Heart left ventricle (tissue), 16 donors: ENCODE data around the gene DLX4. TPM values are rescaled to one million over a fixed set of nuclear protein-coding genes. Genes with fewer than 3 reads are reported as not detected.

ENCODE experiments used
- ATAC-seq, 4 donors: fragments of 200-7000 bp; cut with Tn5 transposase; one replicate each; pipeline ENCODE4 v1.9.1; 2020 to 2022; ENCODE audit warnings: moderate library complexity in 4 of 4, mild to moderate bottlenecking in 3 of 4, moderate number of reproducible peaks in 1 of 4
- DNase-seq, 5 donors: peaks; one replicate each; pipeline ENCODE4 v3.0.0-alpha.2; 2020
- H3K27ac ChIP-seq, 12 donors: fragments of 200-600 bp; sonication (generic) in 4 of 12; one replicate each; pipeline versions ENCODE4 v1.5.0 to v1.8.0; 2016 to 2022; ENCODE audit warnings: mild to moderate bottlenecking in 2 of 12
- H3K27me3 ChIP-seq, 9 donors: fragments of 200-600 bp; sonication (generic) in 2 of 9; one replicate each; pipeline versions ENCODE4 v1.5.1 to v1.8.0; 2016 to 2022; ENCODE audit warnings: mild to moderate bottlenecking in 3 of 9
- H3K36me3 ChIP-seq, 9 donors: fragments of 200-600 bp; sonication (generic) in 2 of 9; one replicate each; pipeline versions ENCODE4 v1.5.0 to v1.8.0; 2018 to 2022; ENCODE audit warnings: mild to moderate bottlenecking in 2 of 9
- H3K4me1 ChIP-seq, 12 donors: fragments of 200-600 bp; sonication (generic) in 4 of 12; one replicate each; pipeline versions ENCODE4 v1.5.0 to v1.8.0; 2016 to 2022; ENCODE audit warnings: mild to moderate bottlenecking in 3 of 12
- H3K4me3 ChIP-seq, 12 donors: fragments of 200-600 bp; sonication (generic) in 4 of 12; one replicate each; pipeline versions ENCODE4 v1.5.0 to v1.8.0; 2017 to 2022; ENCODE audit warnings: mild to moderate bottlenecking in 9 of 12, moderate library complexity in 4 of 12
- H3K9me3 ChIP-seq, 12 donors: fragments of 200-600 bp; sonication (generic) in 4 of 12; one replicate each; pipeline versions ENCODE4 v1.5.0 to v1.8.0; 2016 to 2022; ENCODE audit warnings: mild to moderate bottlenecking in 1 of 12
- CTCF ChIP-seq, 12 donors: fragments of 200-600 bp; sonication (generic) in 4 of 12; IDR thresholded peaks; one replicate each; pipeline versions ENCODE4 v1.5.0 to v1.8.0; 2018 to 2022; ENCODE audit warnings: antibody characterized with exemption in 12 of 12, mild to moderate bottlenecking in 5 of 12
- POLR2A ChIP-seq, 2 donors: fragments of 450-650 bp; IDR thresholded peaks; one replicate each; pipeline ENCODE4 v1.6.1; 2017; ENCODE audit warnings: antibody characterized with exemption in 2 of 2, mild to moderate bottlenecking in 2 of 2, moderate library complexity in 2 of 2
- WGBS, 4 donors: extraction: QIAGEN DNeasy Blood & Tissue Kit in 2 of 4; methylation state at CpG; one replicate each; pipeline versions ENCODE4 v1.1.5 to v1.1.7; 2013 to 2018; 5-methylcytosine and 5-hydroxymethylcytosine counted together
- intact Hi-C, 10 donors: fragments of 100-400 bp; cut with DNase I; formaldehyde crosslinking; loops; one replicate each; pipeline versions ENCODE4 v1.11.1 to v1.14.2; 2022
- polyA plus RNA-seq, 2 donors: library from polyadenylated mRNA; stranded (reverse); fragments of 200-250 nt; gene quantifications; one replicate each; pipeline ENCODE4 v1.2.3, GENCODE V29; 2013
- total RNA-seq, 9 donors: library from RNA; depleted of rRNA in 2 of 9; stranded (reverse); fragments of >200 nt in 2 of 9; fragmentation: NEBNext Ultra II Directional in 3 of 9; extraction: Animal tissue kit (Norgen Biotek cat#: 25700) in 3 of 9; gene quantifications; one replicate each; pipeline versions ENCODE4 v1.1.0 to v1.2.4, GENCODE V29; 2016 to 2023
- donor health status: ischemic (EF 13 %, LVEDD 7.1; RV severe dilation, severe dysfunction).
- donor health status: healthy with polysubstance abuse.
- donor health status: DM: no; HTN: yes; CAD: no.
- donor health status: DM: no; HTN: no; CAD: no.
- donor health status: ischemic (EF 25% LVEDD 6.9; RV normal size, moderate dysfunction).
- donor health status: ischemic (EF 25% LVEDD 5.7; RV mildly dilated, moderate dysfunction).
- donor health status: healthy.
- donor health status: DM: yes; HTN: yes; CAD: no.
- donor health status: ischemic (EF 35%, LVEDD 5.7; RV mildly dilated, moderate dysfunction).
- donor health status: nonischemic (EF 11% LVEDD 7.7; RV severe dilation, severe dysfunction).
- donor health status: DM: yes; HTN: yes; CAD: no.
- donor health status: PGD.
- donor health status: ischemic (EF 29% LVEDD 5.4; RV normal size, mild dysfunction).
- donor health status: nonischemic (EF 23%, LVEDD 6.1; RV moderate dilation, normal function).

Gene DLX4
- total and polyA plus RNA-seq, 11 donors = 0.03 to 0.19 TPM; not detected in 9

- intact Hi-C loops = no loop called here
- DNase-seq = peak; percentile 45 to 84 (median 61)
- Histone ChIP-seq H3K27ac (no peak overlapping the region), H3K36me3 (no peaks in the 10 kb centered on the region), H3K4me1 (peaks cover 2 to 56% (median 32%) of the 10 kb centered on the region in 12 donors), H3K27me3 (peaks cover 70 to 100% (median 95%) of the 10 kb centered on the region in 9 donors), H3K9me3 (no peaks in the 10 kb centered on the region), H3K4me3 (peak overlapping the region; percentile 26 to 63 (median 44))
- 1 to 3% (median 1%) methylated on average over 28 to 64 of the region's 64 CpGs for WGBS, 4 donors
- no peak for TF ChIP-seq POLR2A (IDR thresholded peaks at IDR 0.05)
- TF ChIP-seq CTCF (IDR thresholded peaks at IDR 0.05) = no peak
- ATAC-seq = peak; percentile 49 to 80 (median 72)
Measured at GRCh38 chr17:49968405-49969133, 421 bp upstream of the DLX4 start.

GRCh38 chr17:49969795-49970389, 902 bp downstream of the DLX4 start:
- DNase-seq = no peak
- Histone ChIP-seq H3K9me3 (no peaks in the 10 kb centered on the region), H3K27ac (no peak overlapping the region), H3K4me1 (peaks cover 2 to 42% (median 21%) of the 10 kb centered on the region in 12 donors), H3K27me3 (peaks cover 60 to 100% (median 91%) of the 10 kb centered on the region in 9 donors), H3K4me3 (no peak overlapping the region), H3K36me3 (no peaks in the 10 kb centered on the region)
- TF ChIP-seq POLR2A (IDR thresholded peaks at IDR 0.05) (no peak), CTCF (IDR thresholded peaks at IDR 0.05) (no peak)
- WGBS, 4 donors = 18 to 24% (median 20%) methylated on average over 14 to 18 of the region's 18 CpGs
- no peak for ATAC-seq
- intact Hi-C loops = no loop called here

- TF ChIP-seq POLR2A (IDR thresholded peaks at IDR 0.05) (no peak), CTCF (IDR thresholded peaks at IDR 0.05) (no peak)
- no peak for DNase-seq
- WGBS, 4 donors = 56 to 66% (median 63%) methylated on average over 3 of the region's 3 CpGs
- H3K4me1 ChIP-seq = peaks cover 2 to 38% (median 21%) of the 10 kb centered on the region in 12 donors
- no peak overlapping the region for H3K4me3 ChIP-seq
- no peaks in the 10 kb centered on the region for H3K9me3 ChIP-seq
- H3K36me3 ChIP-seq = no peaks in the 10 kb centered on the region
- no peak for ATAC-seq
- peaks cover 54 to 100% (median 89%) of the 10 kb centered on the region in 9 donors for H3K27me3 ChIP-seq
- H3K27ac ChIP-seq = no peak overlapping the region
- intact Hi-C loops = no loop called here
Measured at GRCh38 chr17:49970498-49970897, 1.5 kb downstream of the DLX4 start.

DNA sequence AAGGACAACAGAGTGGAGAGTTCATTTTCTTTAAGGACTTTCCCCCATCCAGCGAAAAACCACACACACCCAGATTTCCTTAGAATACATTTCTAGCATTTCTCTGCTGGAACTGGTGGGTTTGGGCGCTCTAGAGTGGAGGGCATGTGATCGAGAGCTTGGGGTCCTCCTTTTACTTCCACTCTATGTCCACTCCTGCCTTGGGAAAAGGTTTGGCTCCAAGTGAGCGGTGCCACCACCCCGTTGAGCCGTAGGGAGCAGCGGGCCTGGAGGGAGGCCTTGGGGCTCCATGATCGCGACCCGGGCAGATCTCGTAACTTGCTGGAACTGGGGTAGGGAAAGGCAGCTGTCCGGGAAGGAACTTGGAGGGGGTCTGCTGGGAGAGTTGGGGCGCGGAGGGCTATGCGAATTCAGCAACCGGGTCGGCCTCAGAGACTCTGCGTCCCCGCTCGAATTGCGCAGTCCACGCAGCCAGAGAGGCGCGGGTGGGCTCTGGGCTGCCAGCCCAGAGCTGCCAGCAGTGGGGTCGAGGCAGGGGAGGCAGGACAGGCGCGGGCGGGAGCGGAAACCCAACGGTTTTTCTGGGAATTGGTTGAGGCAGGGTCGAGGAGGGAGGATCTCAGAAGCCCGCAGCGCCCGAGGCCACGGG, 2.3 kb downstream of the DLX4 start:
- intact Hi-C loops = no loop called here
- Histone ChIP-seq H3K27ac (no peak overlapping the region), H3K4me3 (peak overlapping the region in 1 of 12 donors; percentile 18), H3K27me3 (peaks cover 47 to 100% (median 80%) of the 10 kb centered on the region in 9 donors), H3K9me3 (no peaks in the 10 kb centered on the region), H3K4me1 (peaks cover 2 to 38% (median 21%) of the 10 kb centered on the region in 12 donors), H3K36me3 (no peaks in the 10 kb centered on the region)
- TF ChIP-seq CTCF (IDR thresholded peaks at IDR 0.05) (no peak), POLR2A (IDR thresholded peaks at IDR 0.05) (no peak)
- DNase-seq (no peak), ATAC-seq (no peak)
- WGBS, 4 donors = 9 to 12% (median 11%) methylated on average over 30 to 35 of the region's 35 CpGs
